ENCODE data around the gene SAMD4B.

SAMD4B gene

GRCh38 chr19:39412100-39412866, 70.1 kb downstream of the SAMD4B start, which contains the start of gene PLEKHG2:
Gene PLEKHG2, plus strand, starts transcription at chr19:39412669. Its CDS starts 1,418 bp downstream, at chr19:39414087.
- peak; percentile 98 for DNase-seq

DNA sequence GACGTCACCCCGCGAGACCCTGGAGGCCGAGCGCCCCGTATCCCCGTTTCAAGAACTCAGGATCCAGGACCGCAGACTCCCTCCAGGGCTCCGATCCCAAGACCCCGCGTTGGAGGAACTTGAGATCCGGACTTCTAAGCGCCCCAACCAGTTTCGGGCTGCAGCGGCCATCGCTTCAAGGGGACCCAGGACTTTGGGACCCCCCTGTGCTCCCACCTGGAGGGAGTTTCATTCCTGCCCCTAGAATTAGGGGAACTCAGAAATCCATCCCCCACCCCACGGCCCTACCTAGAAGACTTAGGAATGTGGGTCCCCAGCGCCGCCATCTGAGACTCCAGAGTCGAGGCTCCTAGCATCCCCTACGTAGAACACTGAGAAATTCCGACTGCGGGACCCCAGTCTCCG, 70.6 kb downstream of the SAMD4B start:
- no peak for DNase-seq

- no peak for DNase-seq
Observed at GRCh38 chr19:39413272-39413910, 71.2 kb downstream of the SAMD4B start.

DNA sequence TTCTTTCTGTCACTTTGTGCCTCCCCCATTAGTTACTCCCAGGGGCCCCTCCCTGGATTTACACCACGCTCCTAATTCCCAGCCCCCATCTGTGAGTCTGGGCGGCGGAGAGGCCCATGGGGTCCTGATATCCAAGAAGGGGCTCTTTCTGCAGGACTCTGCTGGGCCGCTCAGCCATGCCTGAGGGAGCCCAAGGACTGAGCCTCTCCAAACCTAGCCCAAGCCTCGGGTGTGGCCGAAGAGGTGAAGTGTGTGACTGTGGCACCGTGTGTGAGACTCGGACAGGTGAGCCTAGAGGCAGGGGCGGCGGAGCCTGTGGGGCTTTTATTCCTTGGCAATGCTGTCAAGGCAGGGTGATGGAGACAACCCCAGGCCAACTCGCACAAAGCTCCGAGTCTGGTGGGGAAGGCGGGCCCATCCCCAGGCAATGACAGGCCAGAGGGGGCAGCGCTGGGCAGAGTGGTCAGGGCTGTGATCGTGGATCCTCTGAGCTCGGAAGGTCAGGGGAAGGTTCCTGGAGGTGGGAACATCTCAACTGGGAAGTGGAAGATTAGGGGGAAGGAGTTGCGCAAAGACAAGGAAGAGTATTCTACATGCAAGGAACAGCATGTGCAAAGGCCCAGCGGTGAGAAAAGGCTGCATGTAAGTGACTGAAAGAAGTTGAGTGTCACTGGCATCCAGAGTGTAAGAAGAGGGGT, 71.8 kb downstream of the SAMD4B start:
- no peak for DNase-seq

DNA sequence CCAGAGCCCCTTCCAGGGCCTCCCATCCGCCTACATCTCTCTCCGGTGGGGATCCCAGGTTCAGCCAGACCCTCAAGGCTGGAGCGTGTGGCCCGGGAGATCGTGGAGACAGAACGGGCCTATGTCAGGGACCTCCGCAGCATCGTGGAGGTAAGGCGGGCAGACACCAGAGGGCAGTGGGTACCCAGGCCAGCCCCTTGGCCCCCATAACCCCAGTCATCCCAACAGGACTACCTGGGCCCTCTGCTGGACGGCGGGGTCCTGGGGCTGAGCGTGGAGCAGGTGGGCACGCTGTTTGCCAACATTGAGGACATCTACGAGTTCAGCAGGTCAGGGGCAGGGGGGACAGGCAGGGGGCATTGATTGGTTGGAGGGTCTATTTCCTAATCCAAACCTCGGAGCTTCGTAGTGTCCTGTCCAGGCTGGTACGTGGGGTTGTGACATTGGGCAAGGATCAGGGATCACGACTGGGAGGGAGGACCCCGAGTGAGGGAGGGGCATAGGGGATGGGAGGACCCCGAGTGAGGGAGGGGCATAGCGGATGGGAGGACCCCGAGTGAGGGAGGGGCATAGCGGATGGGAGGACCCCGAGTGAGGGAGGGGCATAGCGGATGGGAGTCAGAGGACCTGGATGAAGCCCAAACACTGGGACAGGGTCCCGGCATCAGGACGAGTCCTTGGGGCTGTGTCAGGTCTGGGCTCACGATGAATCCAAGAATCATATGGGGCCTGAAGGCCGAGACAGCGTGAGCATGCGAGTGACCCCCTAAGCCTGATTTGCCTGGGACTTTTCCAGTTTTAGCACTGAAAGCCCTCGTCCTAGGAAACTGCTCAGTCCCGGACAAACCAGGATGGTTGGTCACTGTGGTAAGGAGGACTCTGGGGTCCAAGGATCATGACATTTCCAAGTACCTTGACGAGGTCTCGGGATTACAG, 73.2 kb downstream of the SAMD4B start:
- no peak for DNase-seq

DNA sequence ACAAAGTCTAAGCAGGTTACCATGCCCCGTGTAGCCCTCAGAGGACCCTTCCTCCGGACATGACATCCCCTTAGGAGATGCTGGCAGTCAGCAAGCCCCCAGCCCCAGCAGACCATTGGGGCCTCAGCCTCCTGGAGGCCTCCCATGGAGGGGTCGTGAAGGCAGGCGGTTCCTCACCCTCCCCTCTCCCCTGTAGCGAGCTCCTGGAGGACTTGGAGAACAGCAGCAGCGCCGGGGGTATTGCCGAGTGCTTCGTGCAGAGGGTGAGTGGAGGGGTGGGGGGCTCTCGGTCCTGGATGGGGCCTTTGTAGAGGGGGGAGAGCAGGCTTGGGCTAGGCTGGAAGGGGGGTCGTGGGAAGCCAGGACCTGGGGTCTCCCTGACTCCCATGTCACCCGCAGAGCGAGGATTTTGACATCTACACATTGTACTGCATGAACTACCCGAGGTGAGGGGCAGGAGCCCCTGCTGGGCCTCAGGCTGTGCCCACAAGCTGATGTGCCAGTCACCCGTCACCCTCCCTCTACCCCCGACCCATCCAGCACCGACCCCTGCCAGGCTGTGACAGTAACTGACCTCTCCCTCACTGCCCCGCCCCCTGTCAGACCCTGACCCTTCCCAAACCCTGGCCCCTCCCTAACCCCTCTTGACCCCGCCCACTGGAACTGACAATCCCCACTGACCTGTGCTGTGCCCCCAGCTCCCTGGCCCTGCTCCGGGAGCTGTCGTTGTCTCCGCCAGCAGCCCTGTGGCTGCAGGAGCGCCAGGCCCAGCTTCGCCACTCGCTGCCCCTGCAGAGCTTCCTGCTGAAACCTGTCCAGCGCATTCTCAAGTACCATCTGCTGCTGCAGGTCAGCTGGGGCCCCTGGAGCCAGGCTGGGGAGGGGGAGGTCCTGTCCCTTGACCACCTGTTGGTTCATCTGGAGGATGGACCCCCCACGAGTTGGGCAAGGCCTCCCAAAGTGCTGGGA, 74.2 kb downstream of the SAMD4B start:
- no peak for DNase-seq

GRCh38 chr19:39417463-39418181, 75.4 kb downstream of the SAMD4B start:
- DNase-seq = no peak

DNA sequence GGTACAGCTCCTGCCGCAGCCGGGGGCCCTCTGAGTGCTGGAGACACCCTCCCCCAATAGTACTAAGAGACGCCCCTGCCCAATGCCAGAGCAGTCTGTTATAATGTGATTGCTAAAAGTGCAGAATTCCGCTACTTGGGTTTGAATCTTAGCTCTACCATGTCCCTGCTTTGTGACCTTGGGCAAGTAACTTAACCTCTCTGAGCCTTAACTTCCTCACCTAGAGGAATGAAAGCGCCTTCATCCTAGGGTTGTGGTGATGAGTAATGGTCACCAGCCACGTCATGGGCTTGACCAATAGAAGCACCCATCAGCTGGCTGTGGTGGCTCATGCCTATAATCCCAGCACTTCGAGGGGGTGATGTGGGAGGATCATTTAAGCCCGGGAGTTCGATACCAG, 76.8 kb downstream of the SAMD4B start:
- no peak for DNase-seq

DNA sequence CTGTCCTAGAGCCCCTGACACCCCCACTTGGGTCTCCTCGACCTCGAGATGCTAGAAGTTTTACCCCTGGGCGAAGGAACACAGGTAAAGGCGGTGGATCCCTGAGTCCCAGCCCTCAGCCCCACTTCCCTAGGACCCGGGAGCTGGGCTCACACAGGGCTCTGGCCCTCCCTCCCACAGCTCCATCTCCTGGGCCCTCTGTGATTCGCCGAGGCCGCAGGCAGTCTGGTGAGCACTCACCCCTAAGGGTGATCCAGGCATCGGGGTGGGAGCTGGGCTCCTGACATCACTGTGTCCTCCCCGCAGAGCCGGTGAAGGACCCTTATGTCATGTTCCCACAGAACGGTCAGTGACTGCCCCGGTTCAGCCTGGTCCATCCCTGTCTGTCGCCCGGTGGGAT, 78.5 kb downstream of the SAMD4B start:
- DNase-seq = no peak

GRCh38 chr19:39422020-39422419, 79.8 kb downstream of the SAMD4B start:
- no peak for DNase-seq

- no peak for DNase-seq
Observed at GRCh38 chr19:39423258-39424086, 81.3 kb downstream of the SAMD4B start.

DNA sequence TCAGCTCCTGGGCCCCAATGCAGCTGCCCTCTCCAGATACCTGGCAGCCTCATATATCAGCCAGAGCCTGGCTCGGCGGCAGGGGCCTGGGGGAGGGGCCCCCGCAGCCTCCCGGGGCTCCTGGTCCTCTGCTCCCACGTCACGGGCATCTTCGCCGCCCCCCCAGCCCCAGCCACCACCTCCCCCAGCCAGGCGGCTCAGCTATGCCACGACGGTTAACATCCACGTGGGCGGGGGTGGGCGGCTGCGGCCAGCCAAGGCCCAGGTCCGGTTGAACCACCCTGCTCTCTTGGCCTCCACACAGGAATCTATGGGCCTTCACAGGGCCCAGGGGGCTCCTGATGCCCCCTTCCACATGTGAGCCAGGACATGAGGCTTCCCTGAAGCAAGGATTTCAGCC, 82.7 kb downstream of the SAMD4B start:
- DNase-seq = no peak

DNA sequence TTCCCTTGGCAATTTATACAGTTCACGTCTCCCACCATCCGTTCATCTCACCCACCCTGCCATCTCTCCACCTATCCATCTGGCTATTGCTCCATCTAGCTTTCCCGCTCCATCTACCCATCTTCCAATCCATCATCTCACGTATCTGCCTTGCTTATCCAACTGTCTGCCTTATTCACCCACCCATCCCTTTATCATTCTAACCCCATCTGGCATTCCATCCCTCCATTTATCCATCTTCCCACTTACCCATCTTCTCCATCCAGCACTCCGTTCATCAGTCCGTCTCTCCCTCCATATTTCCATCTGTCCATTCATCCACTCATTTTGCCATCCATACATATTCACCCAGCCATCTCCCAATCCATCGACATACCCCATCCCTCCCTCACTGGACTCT, 83.5 kb downstream of the SAMD4B start:
- DNase-seq = no peak

- DNase-seq = no peak
Observed at GRCh38 chr19:39426170-39426569, 83.9 kb downstream of the SAMD4B start.

DNA sequence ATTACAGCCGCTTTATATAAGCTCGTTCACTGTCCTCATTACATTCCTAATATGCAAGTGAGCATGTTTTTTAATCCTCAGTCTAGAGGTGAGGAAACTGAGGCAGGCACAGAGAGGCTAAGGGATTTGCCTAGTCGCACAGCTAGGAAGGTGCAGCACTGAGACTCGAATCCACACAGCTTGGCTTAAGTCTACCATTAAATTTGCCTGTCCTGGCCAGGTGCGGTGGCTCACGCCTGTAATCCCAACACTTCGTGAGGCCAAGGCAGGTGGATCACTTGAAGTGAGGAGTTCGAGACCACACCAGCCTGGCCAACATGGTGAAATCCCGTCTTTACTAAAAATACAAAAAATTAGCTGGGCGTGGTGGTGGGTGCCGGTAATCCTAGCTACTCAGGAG, 85.5 kb downstream of the SAMD4B start:
- no peak for DNase-seq

- DNase-seq = no peak
Observed at GRCh38 chr19:39428283-39429112, 86.3 kb downstream of the SAMD4B start.

GRCh38 chr19:39430675-39431593, 88.7 kb downstream of the SAMD4B start:
- DNase-seq = no peak

- DNase-seq = no peak
Observed at GRCh38 chr19:39432677-39433025, 90.4 kb downstream of the SAMD4B start.
